ENCODE results near the gene STK39. TPM values are rescaled to one million over a fixed set of nuclear protein-coding genes. Genes with fewer than 3 reads are reported as not detected.

Gene STK39
- total RNA-seq, 2 experiments from 2014 or later = 17.7 to 41.1 TPM

DNA sequence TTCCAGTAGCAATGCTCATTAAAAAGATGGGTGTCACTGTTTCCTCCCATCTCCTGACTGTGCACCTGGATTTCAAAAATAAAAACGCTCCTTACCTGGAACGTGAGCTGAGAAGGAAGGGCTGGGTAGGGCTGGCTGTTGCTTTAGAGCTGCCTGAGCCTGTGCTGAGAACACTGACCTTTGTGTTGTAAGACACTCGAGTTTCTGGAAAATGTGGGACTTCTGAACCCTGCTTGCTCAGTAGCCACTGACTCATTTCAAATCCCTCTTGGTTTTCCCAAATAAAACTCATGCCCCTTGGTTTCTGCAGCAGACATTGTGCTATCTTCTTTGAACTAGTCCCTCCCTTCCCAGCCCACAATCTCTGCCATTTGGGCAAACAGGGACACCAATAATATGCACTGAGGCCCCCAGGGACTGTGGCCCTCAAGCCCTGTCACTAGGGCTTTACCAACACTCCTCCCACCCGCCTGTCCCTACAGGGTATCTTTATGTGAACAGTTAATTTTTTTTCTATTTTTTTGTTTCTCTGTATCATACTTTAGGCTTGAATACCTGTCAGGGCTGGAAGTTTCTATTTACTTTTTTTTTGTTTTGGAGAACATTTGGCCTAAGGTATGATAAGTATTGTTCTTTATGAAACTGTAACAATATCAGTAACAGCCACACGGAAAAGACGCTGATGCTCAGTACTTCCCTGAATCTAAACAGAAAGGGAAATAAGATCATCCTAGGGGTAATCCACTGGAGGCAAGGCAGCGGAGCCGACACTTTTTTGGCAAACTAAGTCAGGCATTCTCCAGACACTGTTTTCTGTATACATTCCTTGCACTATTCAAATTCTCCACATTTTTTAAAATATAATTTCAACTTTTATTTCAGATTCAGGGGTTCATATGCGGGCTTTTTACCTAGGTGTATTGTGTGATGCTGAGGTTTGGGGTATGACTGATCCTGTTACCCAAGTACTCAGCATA lies 280.2 kb downstream of the STK39 start:
- BruUV-seq (replicated peaks) = no TSS peak

DNA sequence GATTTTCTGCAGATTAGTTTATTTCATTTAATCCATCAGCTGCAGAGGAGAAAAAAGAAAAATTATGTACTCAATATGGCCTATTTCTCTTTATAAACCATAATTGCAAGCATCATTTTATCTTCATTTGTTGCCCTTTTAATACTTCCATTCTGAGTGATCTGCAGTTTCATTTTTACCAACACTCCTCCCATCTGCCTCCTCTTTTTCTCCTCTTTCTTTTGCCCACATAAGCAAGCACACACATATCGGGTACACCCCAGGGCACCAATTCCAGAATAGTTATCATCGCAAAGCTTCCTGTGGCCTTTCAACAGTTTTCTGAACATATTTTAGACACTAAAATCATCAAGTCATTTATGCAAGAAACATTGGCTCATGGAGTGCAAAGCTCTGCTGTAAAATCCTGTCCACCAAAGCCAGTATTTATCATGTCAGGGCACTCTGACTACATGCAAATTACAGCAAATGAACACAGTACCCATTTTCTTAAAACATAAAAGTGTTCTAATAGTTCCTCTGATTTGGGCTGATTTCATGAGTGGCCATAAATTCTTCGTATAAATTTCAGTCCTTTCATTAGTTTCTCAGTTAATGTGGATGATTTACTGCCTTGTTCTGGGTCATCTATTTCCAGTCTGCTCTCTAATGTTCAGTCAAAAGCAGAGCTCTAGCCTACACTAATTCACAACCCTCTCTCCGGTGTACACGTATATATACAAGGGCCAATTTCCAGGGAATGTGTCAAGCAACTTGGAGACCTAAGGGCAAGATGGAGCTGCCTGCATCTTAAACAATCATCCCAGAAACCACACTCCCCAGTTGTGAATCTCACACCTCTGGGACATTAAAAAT lies 281.3 kb downstream of the STK39 start:
- TF ChIP-seq, protein P1, sequence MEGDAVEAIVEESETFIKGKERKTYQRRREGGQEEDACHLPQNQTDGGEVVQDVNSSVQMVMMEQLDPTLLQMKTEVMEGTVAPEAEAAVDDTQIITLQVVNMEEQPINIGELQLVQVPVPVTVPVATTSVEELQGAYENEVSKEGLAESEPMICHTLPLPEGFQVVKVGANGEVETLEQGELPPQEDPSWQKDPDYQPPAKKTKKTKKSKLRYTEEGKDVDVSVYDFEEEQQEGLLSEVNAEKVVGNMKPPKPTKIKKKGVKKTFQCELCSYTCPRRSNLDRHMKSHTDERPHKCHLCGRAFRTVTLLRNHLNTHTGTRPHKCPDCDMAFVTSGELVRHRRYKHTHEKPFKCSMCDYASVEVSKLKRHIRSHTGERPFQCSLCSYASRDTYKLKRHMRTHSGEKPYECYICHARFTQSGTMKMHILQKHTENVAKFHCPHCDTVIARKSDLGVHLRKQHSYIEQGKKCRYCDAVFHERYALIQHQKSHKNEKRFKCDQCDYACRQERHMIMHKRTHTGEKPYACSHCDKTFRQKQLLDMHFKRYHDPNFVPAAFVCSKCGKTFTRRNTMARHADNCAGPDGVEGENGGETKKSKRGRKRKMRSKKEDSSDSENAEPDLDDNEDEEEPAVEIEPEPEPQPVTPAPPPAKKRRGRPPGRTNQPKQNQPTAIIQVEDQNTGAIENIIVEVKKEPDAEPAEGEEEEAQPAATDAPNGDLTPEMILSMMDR (conservative IDR thresholded peaks at IDR 0.05; ENCODE audit: low read length) = no peak
- no peak for TF ChIP-seq EZH2phosphoT487 (IDR thresholded peaks at IDR 0.05; ENCODE audit: borderline replicate concordance, low read depth, low read length)
- POLR2A ChIA-PET = interaction anchor here (0.7 to 1.3 kb wide), 4 partner anchors 9 to 287 kb away, joined by 3 to 8 read pairs (median 3); no protein-coding TSS in a partner anchor
- Histone ChIP-seq H3K4me2 (ENCODE audit: low read length) (no peak overlapping the region), H3K4me3 (ENCODE audit: low read depth, low read length, poor library complexity, severe bottlenecking) (no peak overlapping the region), H3K4me1 (ENCODE audit: insufficient read depth, low read length, poor library complexity, severe bottlenecking) (no peaks in the 10 kb centered on the region), H2AFZ (ENCODE audit: low read length) (no peak overlapping the region), H3K36me3 (ENCODE audit: insufficient read depth, low read length) (no peaks in the 10 kb centered on the region), H3K27ac (ENCODE audit: low read depth, low read length, poor library complexity, severe bottlenecking) (no peak overlapping the region), H4K20me1 (ENCODE audit: insufficient read depth, low read length) (no peaks in the 10 kb centered on the region), H3K9me2 (ENCODE audit: insufficient read depth, low read length) (no peaks in the 10 kb centered on the region), H3K9me3 (ENCODE audit: low read length) (peaks cover 5% of the 10 kb centered on the region; the same call in 1 of the 2 replicates), H3K79me2 (ENCODE audit: insufficient read depth, low read depth, low read length) (no peaks in the 10 kb centered on the region)
- DNase-seq (ENCODE audit: low spot score) = no peak
- CTCF ChIA-PET (ENCODE audit: unreplicated experiment) = no interaction called here
- intact Hi-C loops (cut with micrococcal nuclease; ENCODE audit: unreplicated experiment) = loop anchor here (1.0 kb wide), 1 partner anchor 152 kb away; no protein-coding TSS in a partner anchor
- BruUV-seq (replicated peaks) = no TSS peak

More for the DNA sequence above, 280.2 kb downstream of the STK39 start:
- TF ChIP-seq EZH2phosphoT487 (IDR thresholded peaks at IDR 0.05; ENCODE audit: borderline replicate concordance, low read depth, low read length) = no peak
- TF ChIP-seq, protein P1 (conservative IDR thresholded peaks at IDR 0.05; ENCODE audit: low read length) = no peak
- no peaks in the 10 kb centered on the region for H3K4me1 ChIP-seq (ENCODE audit: insufficient read depth, low read length, poor library complexity, severe bottlenecking)
- DNase-seq (ENCODE audit: low spot score) = no peak
- no peak overlapping the region for H3K4me2 ChIP-seq (ENCODE audit: low read length)
- H3K36me3 ChIP-seq (ENCODE audit: insufficient read depth, low read length) = 0 out of 2 replicates have a peak, but pooled peaks cover 3% of the 10 kb centered on the region
- POLR2A ChIA-PET = interaction anchor here (0.9 to 1.3 kb wide), 2 partner anchors 10 to 151 kb away, joined by 3 to 8 read pairs; no protein-coding TSS in a partner anchor
- no peak overlapping the region for H2AFZ ChIP-seq (ENCODE audit: low read length)
- H3K27ac ChIP-seq (ENCODE audit: low read depth, low read length, poor library complexity, severe bottlenecking) = no peak overlapping the region
- H3K79me2 ChIP-seq (ENCODE audit: insufficient read depth, low read depth, low read length) = no peaks in the 10 kb centered on the region
- peaks cover 13% of the 10 kb centered on the region; the same call in 1 of the 2 replicates for H3K9me3 ChIP-seq (ENCODE audit: low read length)
- H3K9me2 ChIP-seq (ENCODE audit: insufficient read depth, low read length) = no peaks in the 10 kb centered on the region
- H4K20me1 ChIP-seq (ENCODE audit: insufficient read depth, low read length) = no peaks in the 10 kb centered on the region
- CTCF ChIA-PET (ENCODE audit: unreplicated experiment) = no interaction called here
- intact Hi-C loops (cut with micrococcal nuclease; ENCODE audit: unreplicated experiment) = no loop called here
- H3K4me3 ChIP-seq (ENCODE audit: low read depth, low read length, poor library complexity, severe bottlenecking) = no peak overlapping the region
